HEK293T (cell line): Measurements from ENCODE around the gene NEMP2.

Experiments used
- ARNT ChIP-seq: fragments of 450-650 bp; IDR thresholded peaks from 2 replicates; pipeline ENCODE4 v1.6.1; 2017; ENCODE audit warnings: mild to moderate bottlenecking
- BHLHE40 ChIP-seq: fragments of 450-650 bp; IDR thresholded peaks from 2 replicates; pipeline ENCODE4 v1.6.1; 2016; ENCODE audit warnings: mild to moderate bottlenecking, moderate library complexity, borderline replicate concordance
- ELF4 ChIP-seq: fragments of 450-650 bp; IDR thresholded peaks from 2 replicates; pipeline ENCODE4 v1.6.1; 2017; ENCODE audit warnings: antibody characterized with exemption
- FOXA1 ChIP-seq: fragments of 450-650 bp; IDR thresholded peaks from 2 replicates; pipeline ENCODE4 v1.6.1; 2016; ENCODE audit warnings: mild to moderate bottlenecking
- SP1 ChIP-seq: fragments of 450-650 bp; IDR thresholded peaks from 2 replicates; pipeline ENCODE4 v1.6.1; 2017
- SUZ12 ChIP-seq: fragments of 450-650 bp; IDR thresholded peaks from 2 replicates; pipeline ENCODE4 v1.6.1; 2016; ENCODE audit warnings: mild to moderate bottlenecking
- ZNF384 ChIP-seq: fragments of 450-650 bp; IDR thresholded peaks from 2 replicates; pipeline ENCODE4 v1.6.1; 2016

- TF ChIP-seq SP1 (no peak), ARNT (no peak), FOXA1 (no peak), BHLHE40 (no peak), ELF4 (no peak), SUZ12 (no peak), ZNF384 (no peak)
Measured at GRCh38 chr2:190528521-190529001, 6.0 kb downstream of the NEMP2 start.
